Chondrocyte (in vitro differentiated cells): ENCODE data around the gene RNF224. TPM values are rescaled to one million over a fixed set of nuclear protein-coding genes. Genes with fewer than 3 reads are reported as not detected.

Source experiments
- DNase-seq: peaks from one replicate; pipeline ENCODE4 v3.0.0; 2021; ENCODE audit warnings: mixed read lengths, low spot score
- H3K27ac Mint-ChIP-seq: one replicate; pipeline ENCODE4 v1.8.0; 2021; ENCODE audit warnings: mild to moderate bottlenecking, moderate library complexity, mixed read lengths; ENCODE audit not compliant: unreplicated experiment
- H3K27me3 Mint-ChIP-seq: 2 replicates; pipeline ENCODE4 v1.8.0; 2021; ENCODE audit warnings: low read depth, mixed read lengths
- H3K36me3 Mint-ChIP-seq: 2 replicates; pipeline ENCODE4 v1.8.0; 2021; ENCODE audit warnings: low read depth, mixed read lengths
- H3K4me1 Mint-ChIP-seq: 2 replicates; pipeline ENCODE4 v1.8.0; 2021; ENCODE audit warnings: low read depth, mild to moderate bottlenecking, mixed read lengths
- H3K4me3 Mint-ChIP-seq: one replicate; pipeline ENCODE4 v1.8.0; 2021; ENCODE audit warnings: mild to moderate bottlenecking, moderate library complexity, mixed read lengths; ENCODE audit not compliant: unreplicated experiment
- H3K9me3 Mint-ChIP-seq: 2 replicates; pipeline ENCODE4 v1.8.0; 2021; ENCODE audit warnings: low read depth, mixed read lengths
- long read RNA-seq: library from polyadenylated mRNA; stranded (forward); transcript quantifications from one replicate; pipeline ENCODE4 v2.0.0, GENCODE V29; 2021
- total RNA-seq: library from RNA; stranded (reverse); gene quantifications from 3 replicates; pipeline ENCODE4 v1.2.1, GENCODE V29; 2021
- TF ChIP-seq, protein P1 (sequence below): fragments of 200-600 bp; sonication (generic); IDR thresholded peaks from 2 replicates; pipeline ENCODE4 v1.5.0; 2021; ENCODE audit warnings: antibody characterized with exemption, mild to moderate bottlenecking, moderate library complexity

RNF224 gene
- total RNA-seq: 0.22 TPM in 1 of 3 replicates, not detected in the others
- long read RNA-seq: 0 reads

DNA sequence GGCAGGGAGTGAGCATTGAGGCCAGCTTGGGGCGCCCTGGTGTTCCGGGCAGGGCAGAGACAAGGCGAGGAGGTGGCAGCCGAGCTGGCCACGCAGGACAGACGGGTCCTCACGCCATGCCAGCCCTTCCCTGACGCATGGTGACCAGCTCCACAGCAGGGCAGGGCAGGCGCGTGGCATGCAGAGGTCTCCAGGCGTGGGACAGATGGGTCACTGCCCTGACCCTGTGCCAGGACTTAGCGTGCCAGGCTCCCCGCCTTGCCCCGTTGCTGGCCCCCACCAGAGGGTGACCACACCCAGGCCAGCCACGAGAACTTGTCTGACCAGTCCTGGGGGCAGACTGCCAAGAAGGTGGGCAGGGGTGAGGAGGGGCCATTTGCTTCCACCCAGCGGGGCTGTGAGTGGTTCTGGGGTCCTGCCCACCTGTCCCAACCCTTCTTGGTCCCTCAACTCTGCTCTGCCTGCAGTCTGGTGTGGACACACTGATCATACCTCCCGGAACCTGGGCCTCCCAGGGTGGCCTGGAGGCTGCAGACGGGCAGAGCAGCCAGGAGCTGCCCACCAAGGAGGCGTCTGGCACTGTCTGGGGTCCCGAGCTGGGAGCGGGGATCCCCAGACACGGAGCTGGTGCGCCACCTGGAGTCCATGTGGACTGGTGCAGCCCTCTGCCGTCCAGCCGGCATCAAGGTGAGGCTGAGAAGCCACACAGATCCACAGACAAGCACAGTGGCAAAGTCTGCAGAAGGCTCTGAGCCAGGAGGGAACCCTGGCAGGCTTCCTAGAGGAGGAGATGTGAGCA lies at the start of gene RNF224:
TSS of gene RNF224 (plus strand) at position 449 of the 799 bp plus-strand sequence. CDS start 834 bp downstream, outside the sequence.
- no peaks in the 10 kb centered on the region for H3K9me3 Mint-ChIP-seq
- H3K27ac Mint-ChIP-seq: peak within 1 kb of the TSS; percentile 45
- H3K4me3 Mint-ChIP-seq: no peak within 1 kb of the TSS

DNA sequence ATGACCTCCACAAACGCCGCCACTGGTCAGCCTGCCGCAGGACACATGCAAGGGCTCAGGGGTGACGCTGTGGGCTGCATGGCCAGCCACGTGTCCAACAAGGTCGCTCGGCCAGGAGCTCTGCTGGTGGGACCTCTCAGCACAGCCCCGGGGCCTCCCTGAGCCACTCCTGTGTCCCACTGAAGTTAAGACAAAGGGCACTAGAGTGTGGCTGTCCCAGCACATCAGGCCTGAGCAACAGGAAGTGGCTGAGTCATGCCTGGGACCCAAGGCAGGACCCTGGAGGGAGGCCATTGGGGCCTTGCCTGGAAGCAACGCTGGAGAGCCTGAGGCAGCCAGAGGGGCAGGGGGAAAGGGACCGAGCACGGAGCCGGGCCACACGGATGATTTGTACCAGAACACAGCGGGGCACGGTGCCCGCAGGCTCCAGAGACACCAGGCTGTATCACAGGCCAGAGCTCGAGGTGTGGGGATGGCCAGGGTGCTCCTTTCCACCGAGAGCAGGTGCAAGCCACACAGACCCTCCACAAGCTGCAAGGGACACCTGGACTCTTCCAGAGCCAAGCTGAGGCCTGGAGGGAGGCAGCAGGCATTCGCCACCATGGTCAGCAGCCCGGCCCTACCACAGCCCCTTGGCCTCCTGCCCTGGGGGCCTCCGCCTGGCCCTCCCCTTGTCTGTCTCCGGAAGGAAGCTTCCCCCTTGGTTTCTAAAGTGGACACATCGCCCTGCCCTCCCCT lies 48.9 kb upstream of the RNF224 start:
- no peak overlapping the region for H3K4me3 Mint-ChIP-seq
- TF ChIP-seq, protein P1, sequence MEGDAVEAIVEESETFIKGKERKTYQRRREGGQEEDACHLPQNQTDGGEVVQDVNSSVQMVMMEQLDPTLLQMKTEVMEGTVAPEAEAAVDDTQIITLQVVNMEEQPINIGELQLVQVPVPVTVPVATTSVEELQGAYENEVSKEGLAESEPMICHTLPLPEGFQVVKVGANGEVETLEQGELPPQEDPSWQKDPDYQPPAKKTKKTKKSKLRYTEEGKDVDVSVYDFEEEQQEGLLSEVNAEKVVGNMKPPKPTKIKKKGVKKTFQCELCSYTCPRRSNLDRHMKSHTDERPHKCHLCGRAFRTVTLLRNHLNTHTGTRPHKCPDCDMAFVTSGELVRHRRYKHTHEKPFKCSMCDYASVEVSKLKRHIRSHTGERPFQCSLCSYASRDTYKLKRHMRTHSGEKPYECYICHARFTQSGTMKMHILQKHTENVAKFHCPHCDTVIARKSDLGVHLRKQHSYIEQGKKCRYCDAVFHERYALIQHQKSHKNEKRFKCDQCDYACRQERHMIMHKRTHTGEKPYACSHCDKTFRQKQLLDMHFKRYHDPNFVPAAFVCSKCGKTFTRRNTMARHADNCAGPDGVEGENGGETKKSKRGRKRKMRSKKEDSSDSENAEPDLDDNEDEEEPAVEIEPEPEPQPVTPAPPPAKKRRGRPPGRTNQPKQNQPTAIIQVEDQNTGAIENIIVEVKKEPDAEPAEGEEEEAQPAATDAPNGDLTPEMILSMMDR: no peak
- H3K27me3 Mint-ChIP-seq: no peaks in the 10 kb centered on the region
- H3K4me1 Mint-ChIP-seq: no peaks in the 10 kb centered on the region
- no peak overlapping the region for H3K27ac Mint-ChIP-seq
- DNase-seq: no peak
- no peaks in the 10 kb centered on the region for H3K9me3 Mint-ChIP-seq
- peaks cover 14% of the 10 kb centered on the region for H3K36me3 Mint-ChIP-seq

More for the DNA sequence above, at the start of gene RNF224:
- Mint-ChIP-seq H3K4me1 (peaks cover 13% of the 10 kb centered on the region), H3K27me3 (peaks cover 2% of the 10 kb centered on the region), H3K36me3 (no peaks in the 10 kb centered on the region)
- DNase-seq: no peak
- TF ChIP-seq, protein P1: peak; percentile 92

DNA sequence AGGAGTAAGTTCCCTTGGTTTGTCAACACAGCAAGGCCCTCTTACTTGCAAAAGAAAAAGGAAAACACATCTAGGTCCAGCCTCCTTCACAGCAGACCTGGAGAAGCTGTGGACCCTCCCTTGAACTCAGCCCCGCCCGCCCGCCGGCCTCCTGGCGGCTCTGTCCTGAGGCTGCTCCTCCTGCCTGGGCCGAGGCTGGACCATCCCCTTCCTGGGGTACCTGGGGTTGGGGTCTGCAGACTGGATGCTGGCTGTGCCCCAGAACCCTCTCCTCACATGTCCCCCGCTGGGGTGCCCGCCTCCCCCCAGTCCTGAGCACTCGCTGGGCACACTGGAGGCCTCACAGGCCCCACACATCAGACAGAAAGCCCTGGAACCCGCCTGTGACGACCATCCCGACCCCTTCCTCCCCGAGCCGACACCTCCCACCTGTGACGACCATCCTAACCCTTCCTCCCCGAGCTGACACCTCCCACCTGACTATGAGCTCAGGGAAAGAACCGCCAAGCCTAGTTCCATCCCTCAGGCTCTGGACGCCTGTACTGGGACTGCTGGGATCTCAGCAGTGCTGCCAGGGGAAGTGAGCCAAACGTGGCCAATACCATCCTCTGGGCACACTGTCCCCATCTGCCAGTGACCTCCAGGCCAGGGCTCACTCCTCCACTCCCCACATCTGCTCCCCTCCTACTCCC lies 48.2 kb upstream of the RNF224 start:
- H3K4me3 Mint-ChIP-seq: no peak overlapping the region
- no peaks in the 10 kb centered on the region for H3K4me1 Mint-ChIP-seq
- peaks cover 14% of the 10 kb centered on the region for H3K36me3 Mint-ChIP-seq
- TF ChIP-seq, protein P1: no peak
- no peaks in the 10 kb centered on the region for H3K9me3 Mint-ChIP-seq
- no peak for DNase-seq
- H3K27me3 Mint-ChIP-seq: no peaks in the 10 kb centered on the region
- no peak overlapping the region for H3K27ac Mint-ChIP-seq

DNA sequence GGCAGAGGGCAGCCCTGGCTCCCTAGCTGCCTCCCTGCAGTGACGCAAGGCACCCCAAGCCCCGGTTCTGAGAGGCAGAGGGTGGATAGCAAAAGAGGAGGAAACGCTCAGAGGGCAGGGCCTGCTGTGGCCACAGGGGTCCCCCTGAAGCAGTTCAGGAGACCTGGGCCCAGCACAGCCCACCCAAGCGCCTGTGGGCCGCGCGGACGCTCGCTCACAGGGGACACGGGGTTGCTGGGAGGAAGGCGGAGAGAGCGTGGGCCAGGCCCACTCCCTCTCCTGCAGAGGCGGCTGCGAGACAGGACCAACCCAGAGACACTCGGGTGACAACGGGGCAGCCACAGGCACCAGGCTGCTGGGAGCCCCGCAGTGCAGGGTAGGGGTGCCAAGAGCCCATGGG lies 47.5 kb upstream of the RNF224 start:
- no peaks in the 10 kb centered on the region for H3K9me3 Mint-ChIP-seq
- DNase-seq: no peak
- TF ChIP-seq, protein P1: no peak
- no peak overlapping the region for H3K27ac Mint-ChIP-seq
- peaks cover 18% of the 10 kb centered on the region for H3K36me3 Mint-ChIP-seq
- no peaks in the 10 kb centered on the region for H3K4me1 Mint-ChIP-seq
- no peak overlapping the region for H3K4me3 Mint-ChIP-seq
- H3K27me3 Mint-ChIP-seq: no peaks in the 10 kb centered on the region

DNA sequence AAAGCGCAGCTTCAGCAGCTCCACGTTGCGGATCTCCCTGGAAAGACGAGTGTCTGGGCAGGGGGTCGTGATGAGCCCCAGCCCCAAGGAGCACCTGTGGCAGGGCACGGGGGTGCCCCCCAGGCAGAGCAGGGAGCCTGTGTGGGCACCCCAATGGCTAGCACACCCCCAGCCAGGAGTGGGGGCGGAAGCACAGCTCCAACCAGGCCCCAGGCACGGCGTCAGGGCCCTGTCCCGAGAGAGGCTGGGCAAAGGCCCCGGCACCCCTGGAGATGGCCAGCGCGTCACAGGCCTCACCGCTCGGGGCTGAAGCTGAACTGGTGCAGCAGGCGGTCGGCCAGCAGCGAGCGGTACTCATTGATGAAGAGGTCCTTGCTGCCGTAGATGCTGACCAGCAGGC lies 46.8 kb upstream of the RNF224 start:
- TF ChIP-seq, protein P1: no peak
- H3K27me3 Mint-ChIP-seq: no peaks in the 10 kb centered on the region
- H3K4me3 Mint-ChIP-seq: no peak overlapping the region
- peaks cover 19% of the 10 kb centered on the region for H3K36me3 Mint-ChIP-seq
- H3K9me3 Mint-ChIP-seq: no peaks in the 10 kb centered on the region
- H3K4me1 Mint-ChIP-seq: no peaks in the 10 kb centered on the region
- DNase-seq: no peak
- no peak overlapping the region for H3K27ac Mint-ChIP-seq
